Osteoblast (primary cell): ENCODE data around the gene STYXL2. TPM values are rescaled to one million over a fixed set of nuclear protein-coding genes. Genes with fewer than 3 reads are reported as not detected.

Experiments
- DNase-seq: peaks from one replicate; pipeline ENCODE4 v3.0.0; 2011; ENCODE audit warnings: low spot score, mixed read lengths; ENCODE audit not compliant: insufficient read length; ENCODE audit errors: missing footprints
- H2AFZ ChIP-seq: 2 replicates; pipeline ENCODE4 v1.6.0; 2011; ENCODE audit warnings: mild to moderate bottlenecking, low read length
- H3K27ac ChIP-seq: 2 replicates; pipeline ENCODE4 v1.5.1; 2011; ENCODE audit warnings: mild to moderate bottlenecking, low read depth, low read length, moderate library complexity
- H3K27me3 ChIP-seq: 2 replicates; pipeline ENCODE4 v1.6.0; 2012; ENCODE audit warnings: mild to moderate bottlenecking, control low read depth, inconsistent platforms, low read length, moderate library complexity; ENCODE audit not compliant: insufficient read depth
- H3K36me3 ChIP-seq: 2 replicates; pipeline ENCODE4 v1.5.1; 2011; ENCODE audit warnings: mild to moderate bottlenecking, low read length, control low read depth, moderate library complexity; ENCODE audit not compliant: insufficient read depth
- H3K4me1 ChIP-seq: 2 replicates; pipeline ENCODE4 v1.5.1; 2011; ENCODE audit warnings: mild to moderate bottlenecking, low read length, control low read depth, moderate library complexity; ENCODE audit not compliant: insufficient read depth
- H3K4me2 ChIP-seq: 2 replicates; pipeline ENCODE4 v1.6.0; 2011; ENCODE audit warnings: mild to moderate bottlenecking, low read length; ENCODE audit not compliant: insufficient read depth
- H3K4me3 ChIP-seq: fragments of 200-600 bp; sonication (generic); 3 replicates; pipeline ENCODE4 v1.5.1; 2012; ENCODE audit warnings: mild to moderate bottlenecking, low read length, inconsistent platforms; ENCODE audit not compliant: insufficient read depth
- H3K79me2 ChIP-seq: 2 replicates; pipeline ENCODE4 v1.6.0; 2012; ENCODE audit warnings: mild to moderate bottlenecking, low read length, control low read depth, inconsistent platforms; ENCODE audit not compliant: insufficient read depth
- H3K9me3 ChIP-seq: 2 replicates; pipeline ENCODE4 v1.5.1; 2011; ENCODE audit warnings: low read depth, low read length, control low read depth
- H4K20me1 ChIP-seq: 2 replicates; pipeline ENCODE4 v1.6.0; 2012; ENCODE audit warnings: mild to moderate bottlenecking, low read length, control low read depth; ENCODE audit not compliant: insufficient read depth
- total RNA-seq: library from RNA; depleted of rRNA; stranded (reverse); fragments of >200 nt; gene quantifications from 2 replicates; pipeline ENCODE4 v1.2.3, GENCODE V29; 2012
- TF ChIP-seq, protein P1 (sequence below): IDR thresholded peaks from 2 replicates; pipeline ENCODE4 v1.5.1; 2011; ENCODE audit warnings: mild to moderate bottlenecking, low read depth, low read length, moderate library complexity; ENCODE audit errors: extremely low read depth

STYXL2 gene
- total RNA-seq, 1 donor, result not detected

DNA sequence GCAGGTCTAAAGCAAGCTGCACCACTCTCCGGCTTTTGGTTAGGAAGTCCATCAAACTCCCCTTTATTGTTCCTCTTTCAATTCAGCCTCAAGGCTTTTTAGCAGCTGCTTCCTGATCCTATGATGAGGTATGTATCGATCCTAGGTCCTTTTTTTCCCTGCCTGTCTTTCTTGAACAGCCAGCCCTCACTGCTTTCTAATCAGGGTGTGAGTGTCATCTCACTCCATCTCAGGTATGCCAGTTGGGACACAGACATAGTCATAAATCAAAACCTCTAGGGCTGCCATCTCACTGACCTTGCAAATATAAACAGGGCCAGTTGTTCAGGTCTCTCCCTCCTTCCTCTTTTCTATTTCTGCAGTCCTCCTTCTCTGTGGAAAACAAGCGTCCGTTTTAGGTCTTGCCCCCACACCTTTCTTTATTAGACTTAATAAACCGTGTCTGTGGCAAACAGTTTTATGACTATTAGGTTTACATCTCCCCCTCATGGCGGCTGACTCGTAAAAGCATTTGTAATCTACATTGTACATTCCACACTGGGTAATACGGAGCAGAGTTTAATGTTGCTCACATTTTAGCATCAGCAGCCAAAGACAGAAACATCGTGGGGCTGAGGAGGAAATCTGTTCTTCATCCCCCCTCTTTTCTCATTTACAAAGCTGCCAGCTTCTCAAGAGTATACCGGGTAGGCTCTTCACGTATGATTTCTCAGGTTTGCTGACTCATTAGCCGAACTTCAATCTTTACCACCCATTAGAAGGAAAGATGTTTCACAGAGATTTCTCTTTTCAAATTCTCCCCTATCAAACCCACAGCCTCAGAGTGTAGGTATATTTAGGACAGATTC, 11.6 kb downstream of the STYXL2 start:
- no peak overlapping the region for H3K4me2 ChIP-seq
- no peak overlapping the region for H3K4me3 ChIP-seq
- H3K79me2 ChIP-seq, result no peaks in the 10 kb centered on the region
- H3K4me1 ChIP-seq, result no peaks in the 10 kb centered on the region
- H2AFZ ChIP-seq, result no peak overlapping the region
- H3K27me3 ChIP-seq, result peaks cover 5% of the 10 kb centered on the region
- no peak overlapping the region for H3K27ac ChIP-seq
- TF ChIP-seq, protein P1, sequence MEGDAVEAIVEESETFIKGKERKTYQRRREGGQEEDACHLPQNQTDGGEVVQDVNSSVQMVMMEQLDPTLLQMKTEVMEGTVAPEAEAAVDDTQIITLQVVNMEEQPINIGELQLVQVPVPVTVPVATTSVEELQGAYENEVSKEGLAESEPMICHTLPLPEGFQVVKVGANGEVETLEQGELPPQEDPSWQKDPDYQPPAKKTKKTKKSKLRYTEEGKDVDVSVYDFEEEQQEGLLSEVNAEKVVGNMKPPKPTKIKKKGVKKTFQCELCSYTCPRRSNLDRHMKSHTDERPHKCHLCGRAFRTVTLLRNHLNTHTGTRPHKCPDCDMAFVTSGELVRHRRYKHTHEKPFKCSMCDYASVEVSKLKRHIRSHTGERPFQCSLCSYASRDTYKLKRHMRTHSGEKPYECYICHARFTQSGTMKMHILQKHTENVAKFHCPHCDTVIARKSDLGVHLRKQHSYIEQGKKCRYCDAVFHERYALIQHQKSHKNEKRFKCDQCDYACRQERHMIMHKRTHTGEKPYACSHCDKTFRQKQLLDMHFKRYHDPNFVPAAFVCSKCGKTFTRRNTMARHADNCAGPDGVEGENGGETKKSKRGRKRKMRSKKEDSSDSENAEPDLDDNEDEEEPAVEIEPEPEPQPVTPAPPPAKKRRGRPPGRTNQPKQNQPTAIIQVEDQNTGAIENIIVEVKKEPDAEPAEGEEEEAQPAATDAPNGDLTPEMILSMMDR, result no peak
- no peaks in the 10 kb centered on the region for H3K36me3 ChIP-seq
- H4K20me1 ChIP-seq, result no peaks in the 10 kb centered on the region
- H3K9me3 ChIP-seq, result no peaks in the 10 kb centered on the region
- DNase-seq, result peak; percentile 52

- H2AFZ ChIP-seq, result no peak overlapping the region
- H3K36me3 ChIP-seq, result no peaks in the 10 kb centered on the region
- no peaks in the 10 kb centered on the region for H3K79me2 ChIP-seq
- peaks cover 5% of the 10 kb centered on the region for H3K27me3 ChIP-seq
- DNase-seq, result no peak
- H3K4me2 ChIP-seq, result no peak overlapping the region
- H3K27ac ChIP-seq, result no peak overlapping the region
- H4K20me1 ChIP-seq, result no peaks in the 10 kb centered on the region
- no peaks in the 10 kb centered on the region for H3K9me3 ChIP-seq
- no peaks in the 10 kb centered on the region for H3K4me1 ChIP-seq
- TF ChIP-seq, protein P1, result no peak
- no peak overlapping the region for H3K4me3 ChIP-seq
Measured at GRCh38 chr1:167106119-167106461, 12.2 kb downstream of the STYXL2 start.

GRCh38 chr1:167107456-167107855, 13.6 kb downstream of the STYXL2 start:
- no peak for DNase-seq
- TF ChIP-seq, protein P1, result no peak
- no peaks in the 10 kb centered on the region for H3K9me3 ChIP-seq
- peaks cover 5% of the 10 kb centered on the region for H3K27me3 ChIP-seq
- H3K36me3 ChIP-seq, result no peaks in the 10 kb centered on the region
- H3K27ac ChIP-seq, result no peak overlapping the region
- H2AFZ ChIP-seq, result no peak overlapping the region
- H3K79me2 ChIP-seq, result no peaks in the 10 kb centered on the region
- no peaks in the 10 kb centered on the region for H3K4me1 ChIP-seq
- no peak overlapping the region for H3K4me3 ChIP-seq
- H4K20me1 ChIP-seq, result no peaks in the 10 kb centered on the region
- no peak overlapping the region for H3K4me2 ChIP-seq

- no peak for DNase-seq
- no peak overlapping the region for H2AFZ ChIP-seq
- TF ChIP-seq, protein P1, result no peak
- H3K36me3 ChIP-seq, result no peaks in the 10 kb centered on the region
- no peaks in the 10 kb centered on the region for H3K79me2 ChIP-seq
- no peaks in the 10 kb centered on the region for H3K4me1 ChIP-seq
- no peak overlapping the region for H3K27ac ChIP-seq
- H4K20me1 ChIP-seq, result no peaks in the 10 kb centered on the region
- H3K9me3 ChIP-seq, result no peaks in the 10 kb centered on the region
- peaks cover 5% of the 10 kb centered on the region for H3K27me3 ChIP-seq
- no peak overlapping the region for H3K4me2 ChIP-seq
- H3K4me3 ChIP-seq, result no peak overlapping the region
Measured at GRCh38 chr1:167109125-167109524, 15.2 kb downstream of the STYXL2 start.
